K562 (cell line): Measurements from ENCODE around the gene OPRL1. TPM values are rescaled to one million over a fixed set of nuclear protein-coding genes. Genes with fewer than 3 reads are reported as not detected.

Experiments
- ATAC-seq: fragments of 200-7000 bp; cut with Tn5 transposase; 3 replicates; pipeline ENCODE4 v1.9.1; 2020; ENCODE audit warnings: moderate library complexity
- BruUV-seq: library from RNA; stranded (reverse); fragments of 400-500 nt; replicated peaks from 2 replicates; lab custom pipeline; 2021; lab: Mats Ljungman, UMichigan
- CTCF ChIA-PET: fragments of 300-600 bp; formaldehyde crosslinking; extraction: SDS; loops from one replicate; lab custom pipeline; 2021; ENCODE audit warnings: low intra/inter-chr PET ratio; lab: Yijun Ruan, JAX
- POLR2A ChIA-PET: fragments of 300-600, 350-650 bp; sonication (Branson Sonifier 250); formaldehyde crosslinking; extraction: SDS; loops from one replicate; lab custom pipeline; 2021; ENCODE audit warnings: antibody characterized with exemption, inconsistent platforms; lab: Yijun Ruan, JAX
- DNase-seq, 4 experiments: peaks; one replicate each; pipeline versions ENCODE4 v3.0.0 to v3.0.0-alpha.2; 2011 to 2018; ENCODE audit warnings: low spot score in 3 of 4, mixed read lengths in 3 of 4; ENCODE audit errors: extremely low read depth in 1 of 4
- FAIRE-seq: peaks from 2 replicates; lab custom pipeline; 2011; peaks lifted over from hg19 to GRCh38; lab: Jason Lieb, UNC
- H2AFZ ChIP-seq: 2 replicates; pipeline ENCODE4 v1.6.0; 2011; ENCODE audit warnings: low read depth, low read length, control low read depth, inconsistent platforms
- H3K27ac ChIP-seq: fragments of 200-600 bp; 3 replicates; pipeline ENCODE4 v1.8.0; 2011; ENCODE audit warnings: low read depth, mild to moderate bottlenecking, control low read depth, inconsistent platforms, low read length, moderate library complexity, mixed read lengths; ENCODE audit errors: extremely low read depth
- H3K27me3 ChIP-seq, 2 experiments: fragments of 300-600 bp in 1 of 2; 2 replicates in 1 of 2; 3 replicates in 1 of 2; pipeline versions ENCODE4 v1.6.0 to v1.8.0; 2011; ENCODE audit warnings: inconsistent platforms in 2 of 2, low read length in 2 of 2, mild to moderate bottlenecking in 1 of 2, mixed read lengths in 1 of 2, moderate library complexity in 1 of 2; ENCODE audit not compliant: control insufficient read depth in 2 of 2, insufficient read depth in 2 of 2
- H3K36me3 ChIP-seq: fragments of 300-600 bp; 3 replicates; pipeline ENCODE4 v1.8.0; 2011; ENCODE audit warnings: mild to moderate bottlenecking, low read length, inconsistent platforms; ENCODE audit not compliant: control insufficient read depth, insufficient read depth
- H3K4me1 ChIP-seq, 2 experiments: fragments of 200-600 bp in 1 of 2; replicated peaks in 1 of 2; 2 replicates in 1 of 2; 3 replicates in 1 of 2; pipeline versions ENCODE4 v1.5.1 to v1.8.0; 2011; ENCODE audit warnings: inconsistent platforms in 2 of 2, low read length in 2 of 2, mild to moderate bottlenecking in 1 of 2, mixed read lengths in 1 of 2, moderate library complexity in 1 of 2; ENCODE audit not compliant: control insufficient read depth in 2 of 2, insufficient read depth in 2 of 2
- H3K4me2 ChIP-seq: 2 replicates; pipeline ENCODE4 v1.6.1; 2011; ENCODE audit warnings: low read length, control low read depth, inconsistent platforms, mixed read lengths; ENCODE audit not compliant: insufficient read depth
- H3K4me3 ChIP-seq: fragments of 200-600 bp; sonication (generic), shearing (Covaris generic); 2 replicates; pipeline ENCODE4 v1.5.1; 2016; ENCODE audit warnings: control low read depth, inconsistent platforms
- H3K79me2 ChIP-seq: fragments of 200-600 bp; 3 replicates; pipeline ENCODE4 v1.8.0; 2011; ENCODE audit warnings: low read length, inconsistent platforms; ENCODE audit not compliant: control insufficient read depth, insufficient read depth
- H3K9ac ChIP-seq, 2 experiments: 2 replicates each; pipeline versions ENCODE4 v1.6.0 to v1.6.1; 2011; ENCODE audit warnings: low read depth in 2 of 2, low read length in 2 of 2, control low read depth in 1 of 2, inconsistent platforms in 1 of 2, mild to moderate bottlenecking in 1 of 2, mixed read lengths in 1 of 2; ENCODE audit not compliant: insufficient read depth in 1 of 2
- H3K9me1 ChIP-seq: one replicate; pipeline ENCODE4 v1.6.0; 2011; ENCODE audit warnings: inconsistent platforms, mild to moderate bottlenecking, low read length, moderate library complexity; ENCODE audit not compliant: control insufficient read depth, insufficient read depth
- H3K9me3 ChIP-seq: replicated peaks from 2 replicates; pipeline ENCODE4 v1.5.1; 2011; ENCODE audit warnings: low read depth, low read length, inconsistent platforms; ENCODE audit not compliant: control insufficient read depth, insufficient read depth
- H4K20me1 ChIP-seq: replicated peaks from 2 replicates; pipeline ENCODE4 v1.6.1; 2011; ENCODE audit warnings: low read length, inconsistent platforms, mixed read lengths; ENCODE audit not compliant: control insufficient read depth, insufficient read depth
- HBP1 ChIP-seq: fragments of 450-650 bp; formaldehyde crosslinking; IDR thresholded peaks from 2 replicates; pipeline ENCODE4 v1.4.0; 2022; ENCODE audit warnings: missing genetic modification characterization
- HMGXB4 ChIP-seq: sonication (generic); formaldehyde crosslinking; IDR thresholded peaks from 2 replicates; pipeline ENCODE4 v1.8.1; 2023; ENCODE audit warnings: mild to moderate bottlenecking, missing genetic modification reagents
- HNRNPUL1 ChIP-seq: fragments of 200-400 bp; formaldehyde crosslinking; IDR thresholded peaks from 2 replicates; pipeline ENCODE4 v1.6.1; 2017; ENCODE audit warnings: low read length
- MAFG ChIP-seq: fragments of 450-650 bp; conservative IDR thresholded peaks from 2 replicates; pipeline ENCODE4 v1.6.1; 2016; ENCODE audit warnings: missing genetic modification characterization, missing compliant biosample characterization
- MCM3 ChIP-seq: fragments of 450-650 bp; IDR thresholded peaks from 2 replicates; pipeline ENCODE4 v1.6.1; 2016
- SETDB1 ChIP-seq: IDR thresholded peaks from one replicate; pipeline ENCODE4 v1.6.1; 2012; ENCODE audit warnings: low read length, control low read depth, inconsistent platforms
- ZBTB34 ChIP-seq: fragments of 250-450 bp; sonication (Bioruptor Pico); IDR thresholded peaks from 2 replicates; pipeline ENCODE4 v1.8.0; 2021; ENCODE audit warnings: mild to moderate bottlenecking, moderate library complexity
- ZNF121 ChIP-seq: sonication (generic); formaldehyde crosslinking; conservative IDR thresholded peaks from 2 replicates; pipeline ENCODE4 v1.8.0; 2022; ENCODE audit warnings: missing genetic modification reagents
- whole genome bisulfite sequencing: fragments of 100-300 bp; shearing (Covaris generic); methylation state at CpG from one replicate; pipeline ENCODE4 v1.1.6; 2016; ENCODE audit warnings: low coverage, mixed read lengths; ENCODE audit not compliant: insufficient coverage; ENCODE audit errors: missing lambda C conversion rate; 5-methylcytosine and 5-hydroxymethylcytosine counted together
- in situ Hi-C: fragments of 300-500 bp; cut with MboI; formaldehyde crosslinking; loops from 4 replicates; pipeline ENCODE4 v1.15.0; 2018; ENCODE audit warnings: inconsistent platforms, mixed read lengths
- intact Hi-C: fragments of 100-400 bp; cut with micrococcal nuclease; formaldehyde crosslinking; loops from 2 replicates; pipeline ENCODE4 v1.14.2; 2022
- polyA plus RNA-seq, 8 experiments: library from polyadenylated mRNA; depleted of rRNA in 4 of 8; stranded (reverse) in 5 of 8; unstranded in 3 of 8; fragments of >200 nt; fragmentation: Nextera tagmentation in 2 of 8; fragmentation: Illumina TruSeq in 1 of 8; extraction: Ambion mirVana in 2 of 8; extraction: Trizol in 1 of 8; gene quantifications; 2 replicates each; pipeline versions ENCODE4 v1.2.1 to v1.2.3, GENCODE V29; 2011 to 2014; ENCODE audit warnings: inconsistent platforms in 1 of 8, missing spikeins in 1 of 8
- total RNA-seq, 7 experiments: library from RNA; depleted of rRNA in 6 of 7; stranded (reverse); fragments of >200 nt in 6 of 7; fragmentation: Illumina TruSeq in 2 of 7; extraction: Trizol in 2 of 7; gene quantifications; 2 replicates each; pipeline versions ENCODE4 v1.2.1 to v1.2.3, GENCODE V29; 2011 to 2021; ENCODE audit warnings: low replicate concordance in 1 of 7

Gene OPRL1
- total and polyA plus RNA-seq, 9 of the 15 experiments (the other 6 are each of a cell fraction or from before 2014, with no cell fraction given): 0.06 to 0.33 (median 0.11) TPM; not detected in 2

- Histone ChIP-seq H4K20me1 (no peaks in the 10 kb centered on the region), H3K27ac (no peak overlapping the region), H3K27me3 (peaks cover 17 to 56% of the 10 kb centered on the region in 2 experiments; a peak in 4 of 5 replicates), H3K4me3 (no peak overlapping the region), H3K4me2 (no peak overlapping the region), H3K9me1 (no peaks in the 10 kb centered on the region), H3K9ac (no peak overlapping the region), H3K36me3 (no peaks in the 10 kb centered on the region), H3K9me3 (no peaks in the 10 kb centered on the region), H2AFZ (no peak overlapping the region), H3K79me2 (no peaks in the 10 kb centered on the region), H3K4me1 (no peaks in the 10 kb centered on the region; a peak in 1 of 5 replicates)
- intact Hi-C loops: no loop called here
- no peak for TF ChIP-seq ZBTB34 (CRISPR knock-in tag)
- no peak for TF ChIP-seq HNRNPUL1
- TF ChIP-seq HBP1: no peak
- TF ChIP-seq SETDB1: no peak
- no peak for TF ChIP-seq ZNF121 (CRISPR knock-in tag)
- no peak for TF ChIP-seq MAFG
- no peak for TF ChIP-seq MCM3
- no peak for TF ChIP-seq HMGXB4 (CRISPR knock-in tag)
- 2% methylated on average over 6 of the region's 6 CpGs for WGBS
- CTCF ChIA-PET: no interaction called here
- FAIRE-seq: no peak
- POLR2A ChIA-PET: interaction anchor here (1.0 kb wide), 1 partner anchor 15 kb away, joined by 3 read pairs; no protein-coding TSS in a partner anchor
- no TSS peak for BruUV-seq
- DNase-seq: no peak
- in situ Hi-C loops: no loop called here
- ATAC-seq: no peak
These were observed 57.7 kb downstream of the OPRL1 start for GRCh38 chr20:64137598-64138031.
